Measurements from ENCODE around the gene TMEM205. TPM values are rescaled to one million over a fixed set of nuclear protein-coding genes. Genes with fewer than 3 reads are reported as not detected.
"Not testable (repeated sequence)": the region's sequence is repeated elsewhere in the genome, so short reads cannot be mapped to it uniquely, and the experiment has no call there.

The TMEM205 gene
- total and polyA plus RNA-seq, 7 experiments from 2014 or later = 19.5 to 81.0 (median 33.1) TPM

- H3K36me3 ChIP-seq (ENCODE audit: control insufficient read depth in 2 of 3, insufficient read depth in 3 of 3, low read length in 3 of 3) = no peaks in the 10 kb centered on the region
- intact Hi-C loops (cut with micrococcal nuclease) = loop anchor here (1.0 to 10.0 kb wide), 3 partner anchors 8 to 509 kb away; partner anchors contain the start of gene CARM1 (in 1 of the 2)
- peaks cover 0 to 4% (median 0%) of the 10 kb centered on the region in 11 donors for H3K9me3 Mint-ChIP-seq
- H3K4me3 Mint-ChIP-seq = peak overlapping the region in 6 of 10 donors; percentile 64 to 90 (median 70)
- H3K4me1 Mint-ChIP-seq = peaks cover 25 to 48% (median 38%) of the 10 kb centered on the region in 7 donors
- H3K27me3 ChIP-seq (ENCODE audit: control insufficient read depth in 2 of 2, insufficient read depth in 2 of 2, low read length in 2 of 2) = no peaks in the 10 kb centered on the region
- ATAC-seq (no peak), DNase-seq (no peak)
- no peaks in the 10 kb centered on the region for H3K9me3 ChIP-seq (ENCODE audit: control insufficient read depth in 2 of 3, low read length in 3 of 3)
- peaks cover 0 to 4% (median 0%) of the 10 kb centered on the region in 5 donors for H3K36me3 Mint-ChIP-seq
- POLR2A ChIA-PET = interaction anchor here (0.6 to 2.4 kb wide), 5 partner anchors 9 to 99 kb away, joined by 3 to 12 read pairs (median 4); partner anchors contain the start of genes ODAD3, PRKCSH and SWSAP1
- H3K4me3 ChIP-seq (ENCODE audit: low read length) = no peak overlapping the region
- CTCF ChIA-PET = interaction anchor here (0.6 to 1.7 kb wide), 4 partner anchors 9 to 99 kb away, joined by 3 to 8 read pairs (median 4); partner anchors contain the start of gene SWSAP1
- peaks cover 26 to 35% of the 10 kb centered on the region in 2 donors for H3K4me1 ChIP-seq (ENCODE audit: control insufficient read depth in 2 of 2, insufficient read depth in 2 of 2, low read length in 2 of 2)
- H3K27ac ChIP-seq (ENCODE audit: low read depth, low read length) = no peak overlapping the region
- no peak overlapping the region for H3K27ac Mint-ChIP-seq
- peaks cover 0 to 38% (median 5%) of the 10 kb centered on the region in 5 donors for H3K27me3 Mint-ChIP-seq
These were observed 37.6 kb upstream of the TMEM205 start for GRCh38 chr19:11383706-11384048.

- POLR2A ChIA-PET = interaction anchor here (1.0 to 2.4 kb wide), 6 partner anchors 9 to 175 kb away, joined by 3 to 12 read pairs (median 4); partner anchors contain the start of genes ELOF1, ODAD3, PRKCSH and SWSAP1
- no peak for ATAC-seq
- Histone ChIP-seq H3K4me1 (ENCODE audit: control insufficient read depth in 2 of 2, insufficient read depth in 2 of 2, low read length in 2 of 2) (peaks cover 26 to 35% of the 10 kb centered on the region in 2 donors), H3K36me3 (ENCODE audit: control insufficient read depth in 2 of 3, insufficient read depth in 3 of 3, low read length in 3 of 3) (peaks cover 0 to 5% (median 0%) of the 10 kb centered on the region in 3 experiments), H3K9me3 (ENCODE audit: control insufficient read depth in 2 of 3, low read length in 3 of 3) (no peaks in the 10 kb centered on the region), H3K27ac (ENCODE audit: low read depth, low read length) (no peak overlapping the region), H3K27me3 (ENCODE audit: control insufficient read depth in 2 of 2, insufficient read depth in 2 of 2, low read length in 2 of 2) (no peaks in the 10 kb centered on the region), H3K4me3 (ENCODE audit: low read length) (peak overlapping the region; percentile 35)
- Mint-ChIP-seq H3K36me3 (peaks cover 0 to 5% (median 0%) of the 10 kb centered on the region in 5 donors), H3K4me3 (peak overlapping the region; percentile 52 to 90 (median 70)), H3K9me3 (peaks cover 0 to 4% (median 0%) of the 10 kb centered on the region in 11 donors), H3K27ac (peak overlapping the region in 4 of 9 donors; percentile 21 to 79 (median 58)), H3K27me3 (peaks cover 0 to 38% (median 5%) of the 10 kb centered on the region in 5 donors), H3K4me1 (peaks cover 28 to 52% (median 40%) of the 10 kb centered on the region in 7 donors)
- intact Hi-C loops (cut with micrococcal nuclease) = loop anchor here (1.0 to 10.0 kb wide), 3 partner anchors 8 to 508 kb away; partner anchors contain the start of gene CARM1 (in 1 of the 2)
- peak in 6 of 9 donors; percentile 20 to 53 (median 30) for DNase-seq
- CTCF ChIA-PET = interaction anchor here (0.5 to 1.7 kb wide), 6 partner anchors 8 to 1314 kb away, joined by 3 to 8 read pairs (median 4); partner anchors contain the start of gene SWSAP1
These were observed 37.0 kb upstream of the TMEM205 start for GRCh38 chr19:11382898-11383705.

GRCh38 chr19:11380653-11381537 is 34.8 kb upstream of the TMEM205 start:
- peak overlapping the region; percentile 86 to 99 (median 93) for H3K4me3 Mint-ChIP-seq
- intact Hi-C loops (cut with micrococcal nuclease) = loop anchor here (1.0 to 10.0 kb wide), 17 partner anchors 25 to 546 kb away; partner anchors contain the start of genes ODAD3 (in 2 of the 2), PRKCSH (in 2 of the 2), CARM1 (in 1 of the 2) and CCDC159 (in 1 of the 2)

DNA sequence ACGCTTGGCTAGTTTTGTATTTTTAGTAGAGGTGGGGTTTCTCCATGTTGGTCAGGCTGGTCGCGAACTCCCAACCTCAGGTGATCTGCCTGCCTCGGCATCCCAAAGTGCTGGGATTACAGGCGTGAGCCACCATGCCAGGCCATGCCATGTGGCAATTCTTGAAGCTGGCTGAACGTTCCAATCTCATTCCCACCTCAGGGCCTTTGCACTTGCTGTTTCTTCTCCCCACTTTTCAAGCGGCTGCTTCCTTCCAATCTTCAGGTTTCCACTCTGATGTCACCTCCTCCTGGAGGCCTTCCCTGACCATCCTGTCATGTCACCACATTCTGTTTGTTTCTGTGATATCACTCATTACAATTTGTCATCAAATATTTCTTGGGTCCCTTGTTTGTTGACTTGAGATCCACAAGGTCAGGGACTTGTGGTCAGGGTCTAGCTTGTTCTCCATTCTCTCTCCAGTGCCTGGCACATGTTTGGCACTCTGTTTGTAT is 33.8 kb upstream of the TMEM205 start:
- intact Hi-C loops (cut with micrococcal nuclease) = loop anchor here (2.0 to 10.0 kb wide), 9 partner anchors 43 to 545 kb away; partner anchors contain the start of genes CARM1 (in 1 of the 2), ECSIT (in 1 of the 2) and SPC24 (in 1 of the 2)
- DNase-seq (no peak), ATAC-seq (no peak)
- Mint-ChIP-seq H3K9me3 (peaks cover 0 to 6% (median 0%) of the 10 kb centered on the region in 11 donors), H3K27me3 (peaks cover 0 to 30% (median 5%) of the 10 kb centered on the region in 5 donors), H3K36me3 (peaks cover 3 to 22% (median 7%) of the 10 kb centered on the region in 5 donors), H3K4me1 (peaks cover 40 to 71% (median 58%) of the 10 kb centered on the region in 7 donors), H3K27ac (peak overlapping the region; percentile 91 to 99 (median 98)), H3K4me3 (peak overlapping the region; percentile 86 to 99 (median 93))
- POLR2A ChIA-PET = interaction anchor here (1.2 to 2.4 kb wide), 5 partner anchors 11 to 179 kb away, joined by 3 to 15 read pairs (median 11); partner anchors contain the start of genes CCDC159, ELOF1, ODAD3 and PRKCSH
- CTCF ChIA-PET = interaction anchor here (1.4 to 2.7 kb wide), 4 partner anchors 9 to 103 kb away, joined by 4 to 13 read pairs (median 6); no protein-coding TSS in a partner anchor
- no peaks in the 10 kb centered on the region for H3K9me3 ChIP-seq (ENCODE audit: control insufficient read depth in 2 of 3, low read length in 3 of 3)
- peak overlapping the region; percentile 69 for H3K4me3 ChIP-seq (ENCODE audit: low read length)
- H3K27me3 ChIP-seq (ENCODE audit: control insufficient read depth in 2 of 2, insufficient read depth in 2 of 2, low read length in 2 of 2) = no peaks in the 10 kb centered on the region
- peaks cover 38 to 48% of the 10 kb centered on the region in 2 donors for H3K4me1 ChIP-seq (ENCODE audit: control insufficient read depth in 2 of 2, insufficient read depth in 2 of 2, low read length in 2 of 2)
- peak overlapping the region; percentile 86 for H3K27ac ChIP-seq (ENCODE audit: low read depth, low read length)
- H3K36me3 ChIP-seq (ENCODE audit: control insufficient read depth in 2 of 3, insufficient read depth in 3 of 3, low read length in 3 of 3) = peaks cover 0 to 7% (median 0%) of the 10 kb centered on the region in 3 experiments

More at GRCh38 chr19:11380653-11381537, 34.8 kb upstream of the TMEM205 start:
- Histone ChIP-seq H3K27me3 (ENCODE audit: control insufficient read depth in 2 of 2, insufficient read depth in 2 of 2, low read length in 2 of 2) (no peaks in the 10 kb centered on the region), H3K36me3 (ENCODE audit: control insufficient read depth in 2 of 3, insufficient read depth in 3 of 3, low read length in 3 of 3) (peaks cover 0 to 7% (median 0%) of the 10 kb centered on the region in 3 experiments), H3K9me3 (ENCODE audit: control insufficient read depth in 2 of 3, low read length in 3 of 3) (no peaks in the 10 kb centered on the region), H3K27ac (ENCODE audit: low read depth, low read length) (peak overlapping the region; percentile 86), H3K4me3 (ENCODE audit: low read length) (peak overlapping the region; percentile 69), H3K4me1 (ENCODE audit: control insufficient read depth in 2 of 2, insufficient read depth in 2 of 2, low read length in 2 of 2) (peaks cover 33 to 44% of the 10 kb centered on the region in 2 donors)
- ChIA-PET POLR2A (interaction anchor here (0.5 to 2.4 kb wide), 11 partner anchors 12 to 536 kb away, joined by 3 to 15 read pairs (median 4); partner anchors contain the start of genes CCDC159, ELOF1, ODAD3 and PRKCSH), CTCF (interaction anchor here (0.7 to 2.7 kb wide), 16 partner anchors 10 to 213 kb away, joined by 3 to 13 read pairs (median 4); partner anchors contain the start of genes ODAD3 and PRKCSH)
- peak overlapping the region; percentile 91 to 99 (median 98) for H3K27ac Mint-ChIP-seq
- H3K36me3 Mint-ChIP-seq = peaks cover 3 to 18% (median 7%) of the 10 kb centered on the region in 5 donors
- peak; percentile 88 to 99 (median 98) for DNase-seq
- H3K4me1 Mint-ChIP-seq = peaks cover 36 to 65% (median 52%) of the 10 kb centered on the region in 7 donors
- ATAC-seq = peak; percentile 90
- H3K27me3 Mint-ChIP-seq = peaks cover 0 to 35% (median 5%) of the 10 kb centered on the region in 5 donors
- peaks cover 0 to 6% (median 0%) of the 10 kb centered on the region in 11 donors for H3K9me3 Mint-ChIP-seq

GRCh38 chr19:11379269-11379845 is 33.3 kb upstream of the TMEM205 start:
- H3K9me3 ChIP-seq (ENCODE audit: control insufficient read depth in 2 of 3, low read length in 3 of 3); ATAC-seq; H3K9me3 Mint-ChIP-seq; H3K4me3 ChIP-seq (ENCODE audit: low read length); DNase-seq; H3K27me3 ChIP-seq (ENCODE audit: control insufficient read depth in 2 of 2, insufficient read depth in 2 of 2, low read length in 2 of 2); H3K27ac ChIP-seq (ENCODE audit: low read depth, low read length); CTCF ChIA-PET; intact Hi-C loops (cut with micrococcal nuclease); H3K36me3 ChIP-seq (ENCODE audit: control insufficient read depth in 2 of 3, insufficient read depth in 3 of 3, low read length in 3 of 3): not testable (repeated sequence)
- POLR2A ChIA-PET = interaction anchor here (1.2 to 2.4 kb wide), 2 partner anchors 56 to 180 kb away, joined by 3 to 12 read pairs; partner anchors contain the start of genes ELOF1, ODAD3 and PRKCSH
- H3K4me3 Mint-ChIP-seq = peak overlapping the region in 3 of 10 donors; percentile 20 to 95 (median 21)
- peaks cover 40 to 67% (median 53%) of the 10 kb centered on the region in 7 donors for H3K4me1 Mint-ChIP-seq
- peaks cover 3 to 22% (median 7%) of the 10 kb centered on the region in 5 donors for H3K36me3 Mint-ChIP-seq
- peaks cover 39 to 48% of the 10 kb centered on the region in 2 donors for H3K4me1 ChIP-seq (ENCODE audit: control insufficient read depth in 2 of 2, insufficient read depth in 2 of 2, low read length in 2 of 2)
- H3K27me3 Mint-ChIP-seq = peaks cover 0 to 25% (median 4%) of the 10 kb centered on the region in 5 donors
- peak overlapping the region in 3 of 9 donors; percentile 46 to 97 (median 62) for H3K27ac Mint-ChIP-seq

Measured in naive thymus-derived CD4-positive, alpha-beta T cell (primary cell).